ENCODE measurements around the gene NEK9.

DNA sequence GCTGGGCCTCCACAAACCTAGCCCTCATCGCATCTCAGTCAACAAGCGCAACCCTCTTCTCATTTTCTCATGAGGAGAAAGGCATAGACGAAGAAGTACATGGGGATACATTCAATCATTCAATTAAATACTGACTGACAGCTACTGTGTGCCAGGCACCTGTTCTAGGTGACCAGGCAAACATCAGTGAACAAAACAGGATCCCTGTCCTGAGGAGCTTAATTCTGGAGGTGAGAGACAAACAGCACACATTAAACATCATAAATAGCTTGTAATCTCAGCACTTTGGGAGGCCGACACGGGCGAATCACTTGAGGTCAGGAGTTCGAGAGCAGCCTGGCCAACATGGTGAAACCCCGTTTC, 62.7 kb downstream of the NEK9 start:
- TF ChIP-seq ATF2 (CRISPR knock-in tag; IDR thresholded peaks at IDR 0.05; ENCODE audit: borderline replicate concordance, low read depth) = no peak
- TF ChIP-seq CTCF (IDR thresholded peaks at IDR 0.05) = no peak
- TF ChIP-seq HMGXB4 (CRISPR knock-in tag; IDR thresholded peaks at IDR 0.05) = no peak
- TF ChIP-seq ZNF263 (CRISPR knock-in tag; IDR thresholded peaks at IDR 0.05; ENCODE audit: low read depth) = no peak
- no peak for TF ChIP-seq TCF7 (CRISPR knock-in tag; IDR thresholded peaks at IDR 0.05; ENCODE audit: low read depth)
- no peak for TF ChIP-seq SMAD3 (CRISPR knock-in tag; IDR thresholded peaks at IDR 0.05; ENCODE audit: borderline replicate concordance)
- TF ChIP-seq ZSCAN18 (CRISPR knock-in tag; IDR thresholded peaks at IDR 0.05) = no peak
- TF ChIP-seq MAX (CRISPR knock-in tag; IDR thresholded peaks at IDR 0.05) = no peak
- TF ChIP-seq PRDM15 (CRISPR knock-in tag; IDR thresholded peaks at IDR 0.05) = no peak
- no peak for TF ChIP-seq NFATC4 (CRISPR knock-in tag; IDR thresholded peaks at IDR 0.05)
- no peak for TF ChIP-seq ESRRA (CRISPR knock-in tag; IDR thresholded peaks at IDR 0.05; ENCODE audit: borderline replicate concordance)
- TF ChIP-seq ATF3 (CRISPR knock-in tag; conservative IDR thresholded peaks at IDR 0.05) = no peak
- TF ChIP-seq RELA (CRISPR knock-in tag; IDR thresholded peaks at IDR 0.05; ENCODE audit: borderline replicate concordance) = no peak
